B cell (primary cell): ENCODE results near the gene SOX8. TPM values are rescaled to one million over a fixed set of nuclear protein-coding genes. Genes with fewer than 3 reads are reported as not detected.

Source experiments
- ATAC-seq: fragments of 200-7000 bp; cut with Tn5 transposase; one replicate; pipeline ENCODE4 v1.10.0; 2021; ENCODE audit warnings: low read depth, mild to moderate bottlenecking, moderate number of reproducible peaks, moderate library complexity
- CTCF ChIA-PET: fragments of 350-600 bp; sonication (Branson Sonifier 250); formaldehyde crosslinking; loops from one replicate; lab custom pipeline; 2021; ENCODE audit warnings: antibody characterized with exemption, inconsistent platforms; lab: Charles Lee
- POLR2A ChIA-PET: fragments of 350-600 bp; sonication (Branson Sonifier 250); formaldehyde crosslinking; loops from one replicate; lab custom pipeline; 2021; ENCODE audit warnings: antibody characterized with exemption; lab: Charles Lee
- DNase-seq: peaks from one replicate; pipeline ENCODE4 v3.0.0; 2013
- H2AFZ ChIP-seq: 2 replicates; pipeline ENCODE4 v1.6.1; 2012; ENCODE audit warnings: mild to moderate bottlenecking, low read depth, low read length; ENCODE audit not compliant: insufficient read depth, poor library complexity, severe bottlenecking
- H3K27ac ChIP-seq, 2 donors: 1 replicate in 1 of 2; 2 replicates in 1 of 2; pipeline ENCODE4 v1.5.1; 2012 to 2013; ENCODE audit warnings: low read length in 2 of 2, mild to moderate bottlenecking in 2 of 2, moderate library complexity in 1 of 2
- H3K27me3 ChIP-seq, 4 experiments: fragments of 200-600 bp in 1 of 4; sonication (generic) in 1 of 4; replicated peaks in 1 of 4; 1 replicate in 2 of 4; 2 replicates in 2 of 4; pipeline versions ENCODE4 v1.6.1 to v1.7.0; 2013 to 2016; ENCODE audit warnings: low read length in 3 of 4, mild to moderate bottlenecking in 2 of 4, mixed read lengths in 1 of 4, moderate library complexity in 1 of 4; ENCODE audit not compliant: insufficient read depth in 4 of 4, control insufficient read depth in 3 of 4; ENCODE audit errors: control extremely low read depth in 1 of 4
- H3K36me3 ChIP-seq, 2 experiments: replicated peaks in 1 of 2; 1 replicate in 1 of 2; 2 replicates in 1 of 2; pipeline versions ENCODE4 v1.6.1 to v1.7.1; 2013; ENCODE audit warnings: low read length in 1 of 2; ENCODE audit not compliant: insufficient read depth in 2 of 2, control insufficient read depth in 1 of 2; ENCODE audit errors: control extremely low read depth in 1 of 2, extremely low read depth in 1 of 2
- H3K4me1 ChIP-seq, 2 donors: fragments of 200-600 bp in 1 of 2; sonication (generic) in 1 of 2; 1 replicate in 1 of 2; 2 replicates in 1 of 2; pipeline versions ENCODE4 v1.5.1 to v1.6.1; 2013 to 2017; ENCODE audit warnings: low read length in 2 of 2; ENCODE audit not compliant: control insufficient read depth in 2 of 2, insufficient read depth in 2 of 2
- H3K4me2 ChIP-seq: replicated peaks from 2 replicates; pipeline ENCODE3; 2012; ENCODE audit warnings: mild to moderate bottlenecking, low read depth, low read length; ENCODE audit not compliant: poor library complexity, severe bottlenecking
- H3K4me3 ChIP-seq, 5 experiments: fragments of 200-600 bp in 1 of 5; sonication (generic) in 1 of 5; 1 replicate in 3 of 5; 2 replicates in 2 of 5; pipeline versions ENCODE4 v1.5.1 to v1.7.0; 2011 to 2016; ENCODE audit warnings: low read length in 4 of 5, mild to moderate bottlenecking in 4 of 5, low read depth in 2 of 5, control low read depth in 1 of 5, moderate library complexity in 1 of 5; ENCODE audit not compliant: insufficient read depth in 1 of 5; ENCODE audit errors: control extremely low read depth in 1 of 5, extremely low read depth in 1 of 5
- H3K79me2 ChIP-seq: fragments of 200-600 bp; sonication (generic); one replicate; pipeline ENCODE4 v1.6.0; 2016; ENCODE audit warnings: low read length; ENCODE audit not compliant: control insufficient read depth, insufficient read depth
- H3K9ac ChIP-seq: fragments of 200-600 bp; sonication (generic); 2 replicates; pipeline ENCODE4 v1.6.1; 2017; ENCODE audit warnings: mild to moderate bottlenecking, low read length, moderate library complexity
- H3K9me3 ChIP-seq, 3 donors: one replicate each; pipeline versions ENCODE4 v1.6.1 to v1.7.1; 2013; ENCODE audit warnings: low read length in 2 of 3; ENCODE audit not compliant: control insufficient read depth in 2 of 3, insufficient read depth in 1 of 3; ENCODE audit errors: control extremely low read depth in 1 of 3
- H4K20me1 ChIP-seq: 2 replicates; pipeline ENCODE4 v1.6.0; 2012; ENCODE audit warnings: mild to moderate bottlenecking, low read length; ENCODE audit not compliant: insufficient read depth, control insufficient read depth, poor library complexity, severe bottlenecking
- H3K27ac Mint-ChIP-seq: one replicate; pipeline ENCODE4 v1.8.0; 2021; ENCODE audit warnings: mixed read lengths
- H3K27me3 Mint-ChIP-seq: one replicate; pipeline ENCODE4 v1.8.0; 2021; ENCODE audit warnings: mixed read lengths
- H3K4me1 Mint-ChIP-seq: one replicate; pipeline ENCODE4 v1.8.0; 2021; ENCODE audit warnings: mixed read lengths
- H3K4me3 Mint-ChIP-seq: one replicate; pipeline ENCODE4 v1.8.0; 2021; ENCODE audit warnings: mixed read lengths
- H3K9me3 Mint-ChIP-seq: one replicate; pipeline ENCODE4 v1.8.0; 2022; ENCODE audit warnings: mixed read lengths; ENCODE audit not compliant: insufficient read depth
- CTCF ChIP-seq: fragments of 200-600 bp; IDR thresholded peaks from one replicate; pipeline ENCODE4 v1.8.0; 2022; ENCODE audit warnings: antibody characterized with exemption, mild to moderate bottlenecking
- EZH2 ChIP-seq: IDR thresholded peaks from 2 replicates; pipeline ENCODE4 v1.6.1; 2012; ENCODE audit warnings: borderline replicate concordance, low read depth, mild to moderate bottlenecking, moderate library complexity, low read length; ENCODE audit not compliant: insufficient read depth, poor library complexity, severe bottlenecking
- WGBS: methylation state at CpG from one replicate; pipeline ENCODE4 v1.1.5; 2013; ENCODE audit warnings: missing lambda C conversion rate; ENCODE audit not compliant: insufficient coverage; 5-methylcytosine and 5-hydroxymethylcytosine counted together
- intact Hi-C: fragments of 100-400 bp; cut with micrococcal nuclease; formaldehyde crosslinking; loops from one replicate; pipeline ENCODE4 v1.10.0; 2022
- polyA plus RNA-seq: library from polyadenylated mRNA; depleted of rRNA; stranded (reverse); fragments of >200 nt; gene quantifications from 2 replicates; pipeline ENCODE4 v1.2.3, GENCODE V29; 2012
- total RNA-seq, 2 donors: library from RNA; stranded (reverse); fragments of 120-200 nt in 1 of 2; gene quantifications; 1 replicate in 1 of 2; 2 replicates in 1 of 2; pipeline versions ENCODE4 v1.2.3 to v1.2.4, GENCODE V29; 2013 to 2022

The SOX8 gene
- total and polyA plus RNA-seq, 2 donors (not counting 1 experiment from before 2014, with no cell fraction given), result 0.03 to 1.2 TPM

- WGBS, result 81% methylated on average over 9 of the region's 9 CpGs
- Histone ChIP-seq H3K27me3 (peaks cover 0 to 26% (median 1%) of the 10 kb centered on the region in 4 experiments), H3K4me2 (no peak overlapping the region), H3K9ac (no peak overlapping the region), H3K27ac (no peak overlapping the region), H3K79me2 (no peaks in the 10 kb centered on the region), H3K4me3 (no peak overlapping the region), H3K9me3 (peaks cover 1 to 45% (median 13%) of the 10 kb centered on the region in 3 donors), H4K20me1 (no peaks in the 10 kb centered on the region), H2AFZ (no peak overlapping the region), H3K4me1 (no peaks in the 10 kb centered on the region), H3K36me3 (no peaks in the 10 kb centered on the region)
- DNase-seq, result no peak
- Mint-ChIP-seq H3K4me3 (no peak overlapping the region), H3K4me1 (no peaks in the 10 kb centered on the region), H3K9me3 (no peaks in the 10 kb centered on the region), H3K27ac (no peak overlapping the region), H3K27me3 (peaks cover 18% of the 10 kb centered on the region)
- POLR2A ChIA-PET, result no interaction called here
- ATAC-seq, result no peak
- CTCF ChIA-PET, result no interaction called here
- intact Hi-C loops, result no loop called here
- TF ChIP-seq CTCF, result no peak
- no peak for TF ChIP-seq EZH2
Observed at GRCh38 chr16:991773-992172, 10.2 kb downstream of the SOX8 start.

GRCh38 chr16:993731-994130, 12.2 kb downstream of the SOX8 start:
- Histone ChIP-seq H3K9ac (no peak overlapping the region), H2AFZ (no peak overlapping the region), H3K4me3 (no peak overlapping the region), H3K27me3 (peaks cover 0 to 40% (median 4%) of the 10 kb centered on the region in 4 experiments), H3K79me2 (no peaks in the 10 kb centered on the region), H4K20me1 (no peaks in the 10 kb centered on the region), H3K27ac (no peak overlapping the region), H3K9me3 (peaks cover 1 to 63% (median 13%) of the 10 kb centered on the region in 3 donors), H3K36me3 (no peaks in the 10 kb centered on the region), H3K4me1 (peaks cover 0 to 4% of the 10 kb centered on the region in 2 donors), H3K4me2 (no peak overlapping the region)
- H3K4me3 Mint-ChIP-seq, result no peak overlapping the region
- peaks cover 18% of the 10 kb centered on the region for H3K27me3 Mint-ChIP-seq
- H3K9me3 Mint-ChIP-seq, result no peaks in the 10 kb centered on the region
- ChIA-PET CTCF (no interaction called here), POLR2A (no interaction called here)
- ATAC-seq (no peak), DNase-seq (no peak)
- H3K27ac Mint-ChIP-seq, result no peak overlapping the region
- intact Hi-C loops, result no loop called here
- no peak for TF ChIP-seq CTCF
- H3K4me1 Mint-ChIP-seq, result no peaks in the 10 kb centered on the region
- WGBS, result 85% methylated on average over 3 of the region's 3 CpGs
